ENCODE data around the gene DIAPH3. TPM values are rescaled to one million over a fixed set of nuclear protein-coding genes. Genes with fewer than 3 reads are reported as not detected.
"Not testable (repeated sequence)": the region's sequence is repeated elsewhere in the genome, so short reads cannot be mapped to it uniquely, and the experiment has no call there.

The DIAPH3 gene
- total RNA-seq, 4 donors from 2014 or later = 0.10 to 0.67 TPM; not detected in 2

DNA sequence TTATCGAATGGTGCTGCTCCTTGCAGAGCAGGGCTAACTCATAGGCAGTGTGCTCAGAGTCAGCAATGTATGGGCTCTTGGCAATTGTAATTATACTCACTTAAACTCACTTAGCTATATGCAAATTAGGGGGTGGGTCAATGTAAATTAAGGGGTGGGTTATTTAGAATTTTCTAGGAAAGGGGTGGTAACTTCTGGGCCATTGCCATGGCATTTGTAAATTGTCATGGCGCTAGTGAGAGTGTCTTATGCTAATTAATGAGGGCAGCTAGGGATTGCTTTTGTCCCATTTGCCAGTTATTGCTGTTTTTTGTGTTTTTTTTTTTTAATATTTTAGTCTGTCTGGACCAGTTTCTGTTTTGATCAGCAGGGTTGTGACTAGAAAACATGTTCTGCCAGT is 68.4 kb downstream of the DIAPH3 start:
- intact Hi-C loops (cut with DNase I) = no loop called here
- Histone ChIP-seq H3K9me3 (no peaks in the 10 kb centered on the region), H3K27ac (no peak overlapping the region), H3K36me3 (no peaks in the 10 kb centered on the region), H3K27me3 (no peaks in the 10 kb centered on the region), H3K4me1 (no peaks in the 10 kb centered on the region), H3K4me3 (replicated peaks in 1 of 3) (no peak overlapping the region)
- WGBS, 2 donors = 95 to 100% methylated on average over 2 of the region's 2 CpGs
- TF ChIP-seq, protein P1, sequence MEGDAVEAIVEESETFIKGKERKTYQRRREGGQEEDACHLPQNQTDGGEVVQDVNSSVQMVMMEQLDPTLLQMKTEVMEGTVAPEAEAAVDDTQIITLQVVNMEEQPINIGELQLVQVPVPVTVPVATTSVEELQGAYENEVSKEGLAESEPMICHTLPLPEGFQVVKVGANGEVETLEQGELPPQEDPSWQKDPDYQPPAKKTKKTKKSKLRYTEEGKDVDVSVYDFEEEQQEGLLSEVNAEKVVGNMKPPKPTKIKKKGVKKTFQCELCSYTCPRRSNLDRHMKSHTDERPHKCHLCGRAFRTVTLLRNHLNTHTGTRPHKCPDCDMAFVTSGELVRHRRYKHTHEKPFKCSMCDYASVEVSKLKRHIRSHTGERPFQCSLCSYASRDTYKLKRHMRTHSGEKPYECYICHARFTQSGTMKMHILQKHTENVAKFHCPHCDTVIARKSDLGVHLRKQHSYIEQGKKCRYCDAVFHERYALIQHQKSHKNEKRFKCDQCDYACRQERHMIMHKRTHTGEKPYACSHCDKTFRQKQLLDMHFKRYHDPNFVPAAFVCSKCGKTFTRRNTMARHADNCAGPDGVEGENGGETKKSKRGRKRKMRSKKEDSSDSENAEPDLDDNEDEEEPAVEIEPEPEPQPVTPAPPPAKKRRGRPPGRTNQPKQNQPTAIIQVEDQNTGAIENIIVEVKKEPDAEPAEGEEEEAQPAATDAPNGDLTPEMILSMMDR (IDR thresholded peaks at IDR 0.05) = no peak
- no peak for TF ChIP-seq POLR2A (IDR thresholded peaks at IDR 0.05)
- DNase-seq = no peak

DNA sequence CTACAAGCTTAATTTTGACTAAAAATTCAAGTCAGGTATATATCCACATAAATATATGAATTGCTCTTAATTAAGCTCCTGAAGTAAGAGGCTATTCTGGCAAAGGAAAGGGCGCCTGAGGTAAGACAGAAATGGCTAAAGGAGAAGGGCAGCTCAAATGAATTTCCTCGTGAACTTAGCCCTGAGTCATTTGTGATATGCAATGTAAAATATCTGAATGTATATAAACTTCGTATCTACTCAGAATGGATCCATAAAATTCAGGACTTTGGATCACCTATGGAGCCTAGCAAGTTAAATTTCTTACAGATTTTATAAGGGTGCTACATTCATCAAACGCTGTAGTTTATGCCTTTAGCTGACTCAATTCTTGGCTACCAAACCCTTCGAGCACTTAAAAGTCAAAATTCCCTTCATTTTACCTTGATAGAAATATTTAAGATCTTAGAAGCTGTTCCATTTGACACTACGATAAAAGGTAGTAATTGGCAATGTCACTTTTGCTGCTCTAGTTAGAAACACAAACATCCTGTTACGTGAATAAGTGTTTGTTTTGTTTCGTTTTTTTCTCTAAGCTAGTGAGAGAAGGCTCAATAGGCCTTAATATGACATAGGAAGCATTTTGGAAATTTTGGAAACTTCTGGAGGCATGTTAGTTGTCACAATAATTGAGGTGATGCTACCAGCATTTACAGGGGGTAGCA is 69.2 kb downstream of the DIAPH3 start:
- intact Hi-C loops (cut with DNase I) = no loop called here
- Histone ChIP-seq H3K27ac (no peak overlapping the region), H3K36me3 (no peaks in the 10 kb centered on the region), H3K4me3 (replicated peaks in 1 of 3) (no peak overlapping the region), H3K27me3 (no peaks in the 10 kb centered on the region), H3K9me3 (no peaks in the 10 kb centered on the region), H3K4me1 (no peaks in the 10 kb centered on the region)
- WGBS, 2 donors = 82 to 91% methylated on average over 8 of the region's 8 CpGs
- TF ChIP-seq POLR2A (IDR thresholded peaks at IDR 0.05) = no peak
- TF ChIP-seq, protein P1 (IDR thresholded peaks at IDR 0.05) = no peak
- no peak for DNase-seq

DNA sequence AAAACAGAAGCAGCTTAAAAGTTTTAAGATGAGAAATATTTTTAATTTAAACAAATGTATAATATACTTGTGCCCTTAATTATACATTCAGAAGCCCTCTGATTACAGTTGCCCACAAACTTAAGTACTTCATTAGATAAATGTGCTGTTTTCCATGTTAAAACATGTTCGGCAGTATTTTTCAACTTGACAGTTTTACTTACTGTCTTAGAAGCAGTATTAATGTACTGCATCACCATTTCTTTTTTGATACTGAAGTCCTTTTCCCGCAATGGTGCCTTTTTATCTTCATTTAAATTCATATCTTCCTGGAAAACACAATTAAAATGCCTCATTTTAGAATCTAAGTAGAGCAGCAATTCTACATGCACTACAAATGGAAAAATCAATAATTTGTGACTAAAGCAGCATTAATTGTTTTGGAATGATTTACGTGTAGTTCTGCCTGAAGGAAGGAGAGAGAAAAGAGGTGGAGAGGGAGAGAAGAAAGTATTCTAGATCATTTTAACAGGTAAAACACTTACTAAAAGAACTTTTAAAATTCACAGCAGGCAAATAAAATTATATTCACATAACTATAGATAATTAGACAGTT is 70.2 kb downstream of the DIAPH3 start:
- H3K4me1 ChIP-seq = no peaks in the 10 kb centered on the region
- TF ChIP-seq POLR2A (IDR thresholded peaks at IDR 0.05) = no peak
- TF ChIP-seq, protein P1 (IDR thresholded peaks at IDR 0.05) = no peak
- no peak for DNase-seq
- H3K36me3 ChIP-seq = no peaks in the 10 kb centered on the region
- no peaks in the 10 kb centered on the region for H3K27me3 ChIP-seq
- intact Hi-C loops (cut with DNase I) = no loop called here
- H3K9me3 ChIP-seq = no peaks in the 10 kb centered on the region
- no peak overlapping the region for H3K4me3 ChIP-seq (replicated peaks in 1 of 3)
- H3K27ac ChIP-seq = no peak overlapping the region
- 92 to 95% methylated on average over 3 of the region's 3 CpGs for WGBS, 2 donors

DNA sequence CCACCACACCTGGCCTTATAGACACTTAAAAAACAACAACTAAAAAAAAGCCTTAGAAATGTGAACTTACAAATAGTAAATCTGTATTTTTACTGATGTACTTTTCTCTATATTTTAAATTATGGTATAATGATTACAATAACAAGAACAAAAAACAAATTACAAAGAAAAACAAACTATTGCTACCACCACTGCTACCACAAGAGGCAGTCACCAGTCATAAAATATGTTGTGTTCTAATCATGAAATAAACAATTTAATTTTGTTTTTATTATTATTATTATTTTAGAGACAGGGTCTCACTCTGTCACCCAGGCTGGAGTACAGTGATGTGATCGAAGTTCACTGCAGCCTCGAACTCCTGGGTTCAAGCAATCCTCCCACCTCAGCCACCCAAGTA is 72.2 kb downstream of the DIAPH3 start:
- H3K4me1 ChIP-seq = no peaks in the 10 kb centered on the region
- H3K4me3 ChIP-seq (replicated peaks in 1 of 3) = no peak overlapping the region
- no peaks in the 10 kb centered on the region for H3K27me3 ChIP-seq
- H3K27ac ChIP-seq = no peak overlapping the region
- no peaks in the 10 kb centered on the region for H3K9me3 ChIP-seq
- intact Hi-C loops (cut with DNase I) = no loop called here
- no peaks in the 10 kb centered on the region for H3K36me3 ChIP-seq
- DNase-seq = no peak
- 99 to 100% methylated on average over 2 of the region's 2 CpGs for whole genome bisulfite sequencing, 2 donors
- TF ChIP-seq, protein P1 (IDR thresholded peaks at IDR 0.05) = no peak
- no peak for TF ChIP-seq POLR2A (IDR thresholded peaks at IDR 0.05)

DNA sequence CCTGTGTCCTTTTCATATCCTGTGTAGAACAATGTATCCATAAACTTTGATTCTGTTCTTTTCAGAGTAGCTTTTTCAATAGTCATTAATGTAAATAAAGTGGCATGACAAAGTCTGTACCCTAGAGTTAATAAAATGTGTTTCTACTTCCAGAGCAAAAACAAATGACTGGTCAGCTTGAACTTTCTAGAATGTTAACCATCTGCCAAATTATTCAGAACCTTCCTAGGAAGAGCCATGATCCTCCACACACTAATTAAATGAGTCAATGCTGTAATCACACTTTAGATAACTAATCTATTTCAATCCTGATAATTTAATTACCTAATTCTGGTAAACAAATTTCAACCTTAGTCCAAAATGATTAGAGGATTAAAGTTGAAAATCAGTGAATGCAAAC is 73.2 kb downstream of the DIAPH3 start:
- Histone ChIP-seq H3K4me1 (no peaks in the 10 kb centered on the region), H3K9me3 (no peaks in the 10 kb centered on the region), H3K36me3 (no peaks in the 10 kb centered on the region), H3K4me3 (replicated peaks in 1 of 3) (no peak overlapping the region), H3K27me3 (no peaks in the 10 kb centered on the region), H3K27ac (no peak overlapping the region)
- intact Hi-C loops (cut with DNase I) = no loop called here
- no peak for TF ChIP-seq POLR2A (IDR thresholded peaks at IDR 0.05)
- TF ChIP-seq, protein P1 (IDR thresholded peaks at IDR 0.05) = no peak
- no peak for DNase-seq

DNA sequence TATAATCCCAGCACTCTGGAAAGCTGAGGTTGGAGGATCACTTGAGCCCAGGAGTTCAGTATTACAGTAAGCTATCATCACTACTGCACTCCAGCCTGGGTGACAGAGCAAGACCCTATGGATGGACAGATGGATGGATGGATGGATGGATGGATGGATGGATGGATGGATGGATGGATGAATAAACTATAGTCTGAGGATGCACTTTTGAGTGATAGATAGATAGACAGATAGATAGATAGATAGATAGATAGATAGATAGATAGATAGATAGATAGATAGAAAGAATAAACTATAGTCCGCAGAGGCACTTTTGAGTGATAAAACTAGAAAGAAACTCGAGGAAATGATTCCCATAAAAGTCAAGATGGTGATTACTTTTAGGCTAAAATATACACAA is 79.9 kb downstream of the DIAPH3 start:
- H3K4me1 ChIP-seq, DNase-seq: not testable (repeated sequence)
- 93 to 97% methylated on average over 2 of the region's 2 CpGs for WGBS, 2 donors

More for the DNA sequence above, 79.9 kb downstream of the DIAPH3 start:
- H3K4me3 ChIP-seq (replicated peaks in 1 of 3); H3K27me3 ChIP-seq; H3K36me3 ChIP-seq; intact Hi-C loops (cut with DNase I); H3K27ac ChIP-seq; H3K9me3 ChIP-seq: not testable (repeated sequence)
